ENCODE data around the gene PRPS1L1. TPM values are rescaled to one million over a fixed set of nuclear protein-coding genes. Genes with fewer than 3 reads are reported as not detected.

PRPS1L1 gene
- total and polyA plus RNA-seq, 2 of the 8 experiments (the other 6 are each of a cell fraction or from before 2014, with no cell fraction given), result not detected

DNA sequence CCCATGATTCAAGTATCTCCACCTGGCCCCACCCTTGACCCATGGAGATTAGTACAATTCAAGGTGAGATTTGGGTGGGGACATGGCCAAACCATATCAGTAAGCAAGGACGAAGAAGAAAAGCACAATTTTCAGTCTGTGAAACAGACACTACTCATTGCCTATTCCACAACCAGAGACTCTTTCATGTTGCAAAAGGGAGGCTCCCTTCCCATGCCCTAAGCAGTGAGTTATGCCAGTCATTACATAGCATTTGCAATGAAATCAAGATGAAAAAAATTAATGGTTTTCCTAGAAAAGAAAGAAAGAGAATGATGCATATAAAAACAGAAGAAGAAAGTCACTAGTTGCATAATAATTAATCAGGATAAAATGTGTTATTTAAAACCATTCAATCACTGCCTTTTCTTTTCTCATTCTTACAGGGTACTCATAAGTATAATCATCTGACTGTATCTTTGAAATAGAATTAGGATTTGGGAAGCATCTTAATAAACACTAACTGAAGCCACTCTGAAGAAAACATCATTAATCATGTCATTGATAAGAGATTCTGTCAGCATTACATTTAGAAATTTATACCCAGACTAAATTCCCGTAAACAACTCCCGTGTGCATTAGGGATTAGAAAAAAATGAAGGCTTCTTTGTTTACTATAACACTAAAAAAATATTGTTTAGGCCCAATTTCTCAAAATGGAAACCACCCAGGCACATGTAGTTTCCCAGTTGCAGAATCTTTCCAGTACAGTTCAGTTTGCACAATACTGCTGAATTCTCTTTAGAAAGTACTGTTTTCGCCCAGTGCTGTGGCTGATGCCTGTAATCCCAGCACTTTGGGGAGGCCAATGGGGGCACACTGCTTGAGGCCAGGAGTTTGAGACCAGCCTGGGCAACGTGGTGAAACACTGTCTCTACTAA is 9.1 kb downstream of the PRPS1L1 start:
- CTCF ChIA-PET (ENCODE audit: partially characterized antibody), result no interaction called here
- no peak overlapping the region for H2BK20ac ChIP-seq (ENCODE audit: low read length)
- no peak for FAIRE-seq
- no peak for TF ChIP-seq KDM1A (IDR thresholded peaks at IDR 0.05; ENCODE audit: borderline replicate concordance, low read length)
- TF ChIP-seq POLR2AphosphoS5 (IDR thresholded peaks at IDR 0.05; ENCODE audit: low read depth, low read length), result no peak
- TF ChIP-seq CHD2 (IDR thresholded peaks at IDR 0.05; ENCODE audit: low read length), result no peak
- TF ChIP-seq YY1 (IDR thresholded peaks at IDR 0.05; ENCODE audit: low read depth, low read length), result no peak
- no peak for TF ChIP-seq CTBP2 (IDR thresholded peaks at IDR 0.05; ENCODE audit: borderline replicate concordance, insufficient read depth, insufficient read length, low read length)
- TF ChIP-seq BRCA1 (IDR thresholded peaks at IDR 0.05; ENCODE audit: low read depth, low read length), result no peak

More for the DNA sequence above, 9.1 kb downstream of the PRPS1L1 start:
- POLR2A ChIA-PET (ENCODE audit: partially characterized antibody), result no interaction called here
- Histone ChIP-seq H3K79me1 (ENCODE audit: low read depth, low read length) (no peaks in the 10 kb centered on the region), H4K20me1 (replicated peaks in 1 of 2; ENCODE audit: control insufficient read depth in 1 of 2, insufficient read depth in 2 of 2, low read length in 2 of 2) (no peaks in the 10 kb centered on the region), H2BK120ac (replicated peaks; ENCODE audit: low read depth, low read length) (no peak overlapping the region), H2AK5ac (ENCODE audit: low read depth, low read length) (no peak overlapping the region), H3K9me3 (ENCODE audit: insufficient read depth in 2 of 2, low read depth in 1 of 2, low read length in 1 of 2) (no peaks in the 10 kb centered on the region), H3K9ac (replicated peaks in 1 of 4; ENCODE audit: extremely low read depth in 1 of 4, low read depth in 3 of 4, low read length in 3 of 4) (no peak overlapping the region), H3K79me2 (ENCODE audit: control insufficient read depth in 1 of 2, insufficient read depth in 2 of 2, low read length in 2 of 2) (no peaks in the 10 kb centered on the region), H3K27me3 (replicated peaks in 1 of 4; ENCODE audit: control insufficient read depth in 3 of 4, extremely low read depth in 1 of 4, insufficient read depth in 3 of 4, low read length in 3 of 4) (no peaks in the 10 kb centered on the region), H3K56ac (replicated peaks; ENCODE audit: insufficient read length, low read depth, low read length) (no peak overlapping the region), H3K27ac (ENCODE audit: low read depth, low read length) (no peak overlapping the region), H3K36me3 (ENCODE audit: control insufficient read depth in 2 of 4, insufficient read depth in 4 of 4, low read length in 3 of 4) (no peaks in the 10 kb centered on the region), H3K4me3 (ENCODE audit: extremely low read depth in 1 of 4, insufficient read depth in 2 of 4, low read depth in 3 of 4, low read length in 4 of 4) (no peak overlapping the region), H3K14ac (ENCODE audit: insufficient read length) (no peak overlapping the region), H2AFZ (ENCODE audit: low read length) (no peak overlapping the region), H3K4ac (replicated peaks; ENCODE audit: insufficient read length, low read depth, low read length) (no peak overlapping the region), H4K5ac (ENCODE audit: insufficient read length, low read depth, low read length) (no peak overlapping the region), H2BK15ac (ENCODE audit: low read length) (no peak overlapping the region), H2BK5ac (ENCODE audit: low read depth, low read length) (no peak overlapping the region), H3K4me1 (replicated peaks in 1 of 4; ENCODE audit: control insufficient read depth in 3 of 4, insufficient read depth in 4 of 4, low read length in 3 of 4) (no peaks in the 10 kb centered on the region), H3K4me2 (ENCODE audit: insufficient read depth in 1 of 2, low read depth in 2 of 2, low read length in 2 of 2) (no peak overlapping the region), H3K23ac (ENCODE audit: insufficient read length) (no peak overlapping the region), H4K8ac (ENCODE audit: extremely low read depth, insufficient read depth, low read length) (no peak overlapping the region), H3K18ac (ENCODE audit: extremely low read depth, low read length) (no peak overlapping the region), H2BK12ac (ENCODE audit: low read depth, low read length) (no peak overlapping the region), H4K91ac (replicated peaks; ENCODE audit: insufficient read length, low read length) (no peak overlapping the region), H3K23me2 (ENCODE audit: low read depth, low read length) (no peaks in the 10 kb centered on the region)
- DNase-seq (ENCODE audit: low read depth in 1 of 2, low spot score in 2 of 2), result no peak
- 87% methylated on average over 5 of the region's 5 CpGs; no CpG with 5 or more reads in 1 of the 2 experiments for WGBS, 2 experiments (ENCODE audit: extremely low coverage in 1 of 2, insufficient coverage in 1 of 2, insufficient read length in 1 of 2, insufficient replicate concordance in 2 of 2, low coverage in 1 of 2, low lambda C conversion rate in 2 of 2, missing lambda C conversion rate in 1 of 2)
